GM18517 (cell line): ENCODE results near the gene DPP6.
"Not testable (repeated sequence)": the region's sequence is repeated elsewhere in the genome, so short reads cannot be mapped to it uniquely, and the experiment has no call there.

Experiments
- ATAC-seq: cut with Tn5 transposase; IDR thresholded peaks from one replicate; pipeline ENCODE4 v1.9.1; 2021; ENCODE audit warnings: mild to moderate bottlenecking, moderate library complexity; ENCODE audit not compliant: unreplicated experiment

DPP6 gene

DNA sequence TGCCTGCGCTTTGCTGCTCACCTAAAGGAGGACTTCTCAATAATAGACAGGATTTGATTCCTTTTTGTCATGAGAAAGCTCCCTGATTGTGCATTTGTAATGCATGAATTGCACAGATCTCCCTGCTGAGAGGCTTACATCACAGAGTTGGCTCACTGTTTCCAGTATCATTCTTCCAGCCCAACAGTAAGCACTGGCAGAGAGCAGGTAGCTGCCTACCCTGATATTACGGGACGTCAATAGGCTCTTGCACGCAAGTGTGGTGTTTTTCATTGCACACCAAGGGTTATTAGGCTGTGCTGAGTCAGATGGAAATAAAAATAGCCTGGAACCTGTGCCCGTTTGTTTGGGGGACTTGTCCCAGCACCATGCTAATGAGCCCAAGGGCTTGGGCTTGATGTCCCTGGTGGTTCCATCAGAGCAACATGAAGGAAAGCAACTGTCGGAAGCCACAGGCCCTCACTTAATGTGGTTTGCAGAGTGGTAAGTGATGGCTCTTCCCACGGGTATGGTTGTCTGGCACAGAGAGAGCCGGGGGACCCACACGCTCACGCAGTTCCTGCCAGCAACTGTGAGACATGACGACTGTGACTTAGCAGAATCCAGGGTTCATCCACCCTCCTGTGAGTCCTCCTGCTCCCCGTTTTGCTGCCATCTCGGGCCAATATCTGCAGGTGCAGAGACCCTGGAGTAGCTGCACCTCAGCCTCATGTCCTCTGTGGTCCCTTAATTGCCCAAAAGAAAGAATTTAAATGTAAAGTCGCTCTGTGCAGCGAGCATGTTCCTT lies 20.4 kb downstream of the DPP6 start:
- not testable (repeated sequence) for ATAC-seq

GRCh38 chr7:154078523-154078922 lies 26.3 kb downstream of the DPP6 start:
- ATAC-seq, result not testable (repeated sequence)

- not testable (repeated sequence) for ATAC-seq
Observed at GRCh38 chr7:154080249-154080648, 28.1 kb downstream of the DPP6 start.

- not testable (repeated sequence) for ATAC-seq
Observed at GRCh38 chr7:154087037-154087725, 35.0 kb downstream of the DPP6 start.

GRCh38 chr7:154092093-154092492 lies 39.9 kb downstream of the DPP6 start:
- ATAC-seq, result not testable (repeated sequence)

- not testable (repeated sequence) for ATAC-seq
Observed at GRCh38 chr7:154095201-154095600, 43.0 kb downstream of the DPP6 start.

GRCh38 chr7:154105063-154105462 lies 52.9 kb downstream of the DPP6 start:
- ATAC-seq, result not testable (repeated sequence)

GRCh38 chr7:154109615-154110014 lies 57.4 kb downstream of the DPP6 start:
- ATAC-seq, result not testable (repeated sequence)

- ATAC-seq, result not testable (repeated sequence)
Observed at GRCh38 chr7:154113732-154114351, 61.6 kb downstream of the DPP6 start.

DNA sequence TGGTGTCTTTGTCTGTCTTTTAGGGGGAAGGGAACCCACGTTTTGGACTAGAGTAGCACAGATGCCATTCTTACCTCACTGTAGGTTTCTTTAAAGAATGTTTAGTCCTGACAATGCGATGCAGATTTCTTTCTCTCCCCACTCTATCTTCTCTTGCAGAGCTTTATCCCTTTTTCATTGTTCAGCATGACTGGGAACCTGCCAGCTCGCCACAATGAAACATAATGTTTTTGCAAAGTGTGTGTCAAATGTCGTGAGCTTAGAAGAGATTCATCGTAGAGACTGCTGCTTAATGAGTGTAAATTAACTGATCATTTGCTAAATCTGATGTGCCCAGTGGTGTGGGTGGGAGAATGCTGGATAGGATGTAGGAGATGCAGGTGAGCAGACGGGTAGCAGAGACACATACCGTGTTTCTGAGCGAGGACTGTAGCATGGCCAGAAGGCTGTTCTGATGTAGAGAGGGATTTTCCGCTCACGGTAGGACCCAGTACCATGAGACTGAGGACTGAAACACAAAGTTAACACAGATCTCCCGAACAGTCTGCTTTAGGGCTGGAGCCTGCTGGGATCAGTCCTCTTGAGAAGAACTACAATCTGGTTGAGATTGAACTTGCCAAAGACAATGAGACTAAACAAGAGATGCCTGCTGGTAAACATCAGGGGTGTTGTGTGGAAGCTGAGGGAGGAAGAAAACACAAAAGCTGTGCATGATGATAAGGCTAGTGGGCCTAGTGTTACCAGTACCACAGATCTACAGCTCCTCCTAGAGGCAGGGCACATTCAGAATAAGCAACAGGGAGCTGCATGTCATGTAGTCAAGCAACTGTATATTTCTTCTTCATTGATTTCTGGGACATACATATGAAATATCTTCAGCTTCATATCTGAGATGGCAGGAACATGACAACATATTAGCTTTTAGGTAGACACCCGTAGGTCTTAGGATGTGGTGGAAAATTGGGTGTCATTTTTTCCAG lies 65.5 kb downstream of the DPP6 start:
- not testable (repeated sequence) for ATAC-seq

DNA sequence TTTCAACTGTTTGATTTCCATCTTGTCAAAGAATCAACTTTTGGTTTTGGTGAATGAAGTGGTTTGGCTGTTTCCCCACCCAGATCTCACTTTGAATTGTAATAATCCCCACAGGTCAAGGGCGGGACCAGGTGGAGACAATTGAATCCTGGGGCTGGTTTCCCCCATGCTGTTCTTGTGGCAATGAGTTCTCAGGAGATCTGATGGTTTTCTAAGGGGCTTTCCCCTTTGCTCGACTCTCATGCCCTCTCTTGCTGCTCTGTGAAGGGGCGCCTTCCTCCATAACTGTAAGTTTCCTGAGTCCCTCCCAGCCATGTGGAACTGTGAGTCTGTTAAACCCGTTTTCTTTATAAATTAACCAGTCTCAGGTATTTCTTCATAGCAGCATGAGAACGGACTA lies 68.6 kb downstream of the DPP6 start:
- ATAC-seq, result not testable (repeated sequence)

DNA sequence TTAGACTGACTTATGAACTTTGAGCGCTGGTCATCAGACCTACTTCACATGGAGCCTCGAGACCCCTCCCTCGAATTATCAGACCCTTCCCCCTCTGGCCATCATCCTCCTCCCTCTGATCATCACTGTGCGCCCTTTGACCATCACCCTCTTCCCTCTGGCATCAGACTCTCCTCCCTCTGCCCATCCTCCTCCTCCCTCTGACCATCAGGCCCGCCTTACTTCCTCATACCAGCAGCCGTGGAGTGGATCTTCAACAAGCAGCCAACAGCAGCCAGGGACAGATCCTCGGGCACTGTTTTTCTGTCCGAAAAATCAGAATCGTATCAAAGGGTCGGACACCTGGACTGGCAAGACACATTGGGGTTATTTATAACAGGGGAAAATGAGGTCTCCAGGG lies 70.5 kb downstream of the DPP6 start:
- ATAC-seq, result not testable (repeated sequence)

DNA sequence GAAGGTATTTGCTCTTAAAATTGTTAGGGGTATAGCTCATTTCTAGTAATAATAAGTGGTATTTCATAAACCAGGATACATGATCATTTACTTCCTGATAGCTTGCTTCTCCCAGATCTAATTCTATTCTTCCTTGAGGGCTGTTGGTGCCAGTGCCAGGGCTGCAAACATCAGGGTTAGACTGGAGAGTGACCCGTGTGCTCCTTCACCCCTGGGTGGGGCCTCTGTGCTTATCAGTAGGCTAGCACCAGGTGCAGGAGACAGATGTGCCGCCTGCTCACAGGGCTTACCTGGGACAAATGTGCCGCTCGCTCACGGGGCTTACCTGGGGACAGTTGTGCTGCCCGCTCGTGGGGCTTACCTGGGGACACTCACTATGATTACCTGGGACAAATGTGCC lies 71.2 kb downstream of the DPP6 start:
- not testable (repeated sequence) for ATAC-seq

DNA sequence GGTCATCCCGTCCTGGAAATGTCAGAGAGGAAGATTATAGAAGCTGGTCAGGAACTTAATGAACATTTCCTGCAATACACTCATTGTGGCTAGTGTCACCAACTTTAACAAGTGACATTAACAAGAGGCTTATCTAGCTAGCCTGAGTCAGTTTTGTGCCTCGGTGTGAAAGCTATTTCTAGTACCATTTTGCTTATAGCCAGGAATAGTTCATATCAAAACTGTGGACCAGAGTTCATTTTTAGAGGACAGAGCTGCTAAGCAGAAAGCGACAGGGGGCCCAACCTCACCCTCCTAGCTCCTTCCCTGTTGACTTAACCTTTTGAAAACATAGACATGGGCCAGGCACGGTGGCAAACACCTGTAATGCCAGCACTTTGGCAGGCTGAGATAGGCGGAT lies 76.9 kb downstream of the DPP6 start:
- ATAC-seq, result not testable (repeated sequence)

GRCh38 chr7:154132617-154133016 lies 80.4 kb downstream of the DPP6 start:
- ATAC-seq, result not testable (repeated sequence)

- ATAC-seq, result not testable (repeated sequence)
Observed at GRCh38 chr7:154133703-154134277, 81.6 kb downstream of the DPP6 start.

GRCh38 chr7:154134698-154135097 lies 82.5 kb downstream of the DPP6 start:
- ATAC-seq, result not testable (repeated sequence)

- not testable (repeated sequence) for ATAC-seq
Observed at GRCh38 chr7:154135646-154136045, 83.4 kb downstream of the DPP6 start.

DNA sequence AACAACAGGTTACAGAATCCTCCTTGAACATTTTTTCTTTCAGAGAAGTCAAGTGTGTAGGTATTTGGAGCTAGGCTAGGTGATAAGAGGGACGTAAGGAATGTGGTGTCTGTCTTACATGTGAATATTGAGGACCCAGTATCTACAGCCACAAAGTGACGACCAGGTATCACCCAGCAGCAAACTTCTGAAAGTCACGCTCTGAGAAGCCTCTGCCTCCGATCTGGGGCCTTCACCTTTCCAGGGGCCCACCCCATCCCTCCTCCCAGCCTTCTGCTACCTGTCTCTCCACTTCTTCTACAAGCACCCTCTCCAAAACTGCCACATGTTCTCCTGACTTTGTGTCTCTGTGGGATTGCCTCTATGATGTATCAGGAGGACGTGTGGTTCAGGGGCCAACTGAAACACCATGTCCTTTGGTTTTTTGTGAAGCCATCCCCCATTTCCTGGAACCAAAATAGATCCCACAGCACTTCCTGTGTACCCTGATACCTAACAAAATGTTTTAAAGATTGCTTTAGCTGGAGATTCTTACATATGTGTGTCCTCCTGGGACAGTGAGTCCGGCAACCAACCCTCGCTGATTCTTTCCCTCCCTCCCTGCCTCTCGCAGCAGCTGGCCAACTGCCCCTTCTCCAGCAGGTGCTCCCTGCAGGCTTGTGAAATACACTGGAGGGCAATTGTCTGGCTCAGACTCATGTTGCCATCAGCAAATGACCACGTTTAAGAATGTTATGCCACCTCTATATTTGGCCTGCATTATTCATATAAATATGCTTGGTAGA lies 93.9 kb downstream of the DPP6 start:
- not testable (repeated sequence) for ATAC-seq
